ENCODE data around the gene AIRE.
"Not testable (repeated sequence)": the region's sequence is repeated elsewhere in the genome, so short reads cannot be mapped to it uniquely, and the experiment has no call there.

Gene AIRE

GRCh38 chr21:44285138-44285992 lies at the start of gene AIRE:
Gene AIRE, plus strand, starts transcription at chr21:44285876. Its CDS starts 131 bp downstream, at chr21:44286007.
- DNase-seq, result no peak

DNA sequence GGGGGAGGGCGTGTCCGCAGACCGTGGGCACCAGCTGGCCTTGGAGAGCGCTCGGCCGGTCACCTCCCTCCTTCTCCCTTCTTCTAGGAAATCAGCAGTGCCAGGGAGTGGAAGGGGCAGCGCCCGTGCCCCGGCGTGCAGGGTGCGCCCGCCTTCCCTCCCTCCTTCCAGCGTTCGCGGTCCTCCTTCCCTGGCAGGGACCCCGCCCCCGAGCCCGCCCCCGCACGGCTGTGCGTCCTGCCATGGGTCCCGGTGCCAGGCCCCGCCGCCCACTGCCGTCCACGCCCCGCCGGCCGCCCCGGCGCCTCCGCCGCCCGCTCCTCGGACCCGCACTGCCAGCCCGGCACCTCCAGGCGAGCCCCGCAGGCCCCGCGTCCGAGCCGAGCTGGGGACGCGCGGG lies 45.3 kb upstream of the AIRE start:
- DNase-seq, result not testable (repeated sequence)

DNA sequence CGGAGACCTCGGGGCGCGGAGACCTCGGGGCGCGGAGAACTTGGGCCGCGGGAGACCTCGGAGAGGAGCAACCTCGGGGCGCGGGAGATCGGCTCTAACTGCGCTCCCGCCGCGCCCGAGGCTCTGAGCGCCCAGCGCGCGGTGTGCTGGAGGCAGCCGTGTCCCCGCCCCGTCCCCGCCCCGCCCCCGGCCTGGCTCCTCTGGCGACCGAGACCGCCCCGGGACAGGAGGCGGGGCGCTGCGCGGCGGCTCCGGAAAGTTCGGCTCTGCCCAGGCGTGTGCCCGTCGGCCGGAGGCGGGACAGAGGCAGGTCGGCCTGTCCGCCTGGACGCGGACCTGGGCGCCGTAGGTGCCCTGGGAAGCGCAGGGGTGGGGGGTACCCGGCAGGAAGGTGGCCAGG lies 44.8 kb upstream of the AIRE start, which contains the start of gene ICOSLG:
Gene ICOSLG (minus strand): TSS at position 102 of the 400 bp plus-strand sequence. CDS start 126 bp downstream, outside the sequence.
- DNase-seq, result not testable (repeated sequence)

DNA sequence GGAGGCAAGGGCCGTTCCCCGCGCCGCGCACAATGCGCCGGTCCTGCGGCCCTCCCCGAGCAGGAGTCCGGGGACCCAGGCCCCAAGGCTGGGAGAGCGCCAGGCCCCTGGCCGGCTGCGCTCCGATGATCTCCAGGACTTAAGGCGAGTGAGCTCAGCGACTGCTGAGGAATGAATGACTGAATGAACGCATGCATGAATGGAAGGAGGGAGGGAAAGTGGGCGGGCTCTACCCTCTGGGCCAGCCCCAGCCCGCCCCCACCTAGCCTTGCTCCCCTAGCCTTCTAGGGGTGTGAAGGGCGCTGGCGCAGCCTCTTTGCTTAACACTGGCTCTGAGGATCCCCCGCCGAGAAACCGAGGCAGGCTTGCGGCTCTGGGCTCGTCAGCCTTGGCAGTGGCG lies 44.4 kb upstream of the AIRE start:
- not testable (repeated sequence) for DNase-seq

DNA sequence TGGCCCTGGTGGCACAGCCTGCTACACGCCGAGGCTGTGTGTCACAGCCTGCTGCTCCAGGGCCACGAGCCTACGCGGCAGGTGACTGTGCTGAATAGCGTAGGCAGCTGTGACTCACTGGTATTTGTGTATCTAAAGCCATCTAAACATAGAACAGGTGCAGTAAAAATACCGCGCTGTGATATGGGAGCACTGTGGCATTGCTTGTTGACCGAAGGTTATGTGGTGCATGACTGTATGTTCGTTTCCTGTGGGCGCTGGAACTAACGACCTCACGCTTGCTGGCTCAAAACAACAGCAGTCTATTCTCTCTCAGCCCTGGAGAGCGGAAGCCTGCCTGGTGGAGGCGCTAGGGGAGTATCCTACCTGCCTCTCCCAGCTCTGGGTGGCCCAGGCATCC lies 41.7 kb upstream of the AIRE start:
- not testable (repeated sequence) for DNase-seq

DNA sequence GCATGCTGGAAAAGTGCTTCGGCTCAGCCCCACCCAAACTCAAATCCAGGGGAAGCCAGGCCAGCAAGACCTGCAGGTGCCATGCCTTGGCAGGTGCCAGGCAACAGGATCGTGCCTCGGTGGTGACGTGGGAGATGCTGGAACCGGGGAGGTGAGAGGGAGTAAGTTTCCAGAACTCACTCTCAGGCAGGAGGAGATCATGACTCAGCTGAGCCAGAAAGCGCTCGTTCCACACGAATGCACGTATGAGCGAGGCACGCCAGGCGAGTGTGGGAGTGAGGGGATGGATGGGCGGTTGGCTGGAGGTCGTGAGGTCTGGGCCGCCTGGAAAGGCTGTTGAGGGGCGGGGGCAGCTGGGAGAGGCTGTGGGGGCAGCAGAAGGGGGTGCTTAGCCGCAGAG lies 37.8 kb upstream of the AIRE start:
- not testable (repeated sequence) for DNase-seq

DNA sequence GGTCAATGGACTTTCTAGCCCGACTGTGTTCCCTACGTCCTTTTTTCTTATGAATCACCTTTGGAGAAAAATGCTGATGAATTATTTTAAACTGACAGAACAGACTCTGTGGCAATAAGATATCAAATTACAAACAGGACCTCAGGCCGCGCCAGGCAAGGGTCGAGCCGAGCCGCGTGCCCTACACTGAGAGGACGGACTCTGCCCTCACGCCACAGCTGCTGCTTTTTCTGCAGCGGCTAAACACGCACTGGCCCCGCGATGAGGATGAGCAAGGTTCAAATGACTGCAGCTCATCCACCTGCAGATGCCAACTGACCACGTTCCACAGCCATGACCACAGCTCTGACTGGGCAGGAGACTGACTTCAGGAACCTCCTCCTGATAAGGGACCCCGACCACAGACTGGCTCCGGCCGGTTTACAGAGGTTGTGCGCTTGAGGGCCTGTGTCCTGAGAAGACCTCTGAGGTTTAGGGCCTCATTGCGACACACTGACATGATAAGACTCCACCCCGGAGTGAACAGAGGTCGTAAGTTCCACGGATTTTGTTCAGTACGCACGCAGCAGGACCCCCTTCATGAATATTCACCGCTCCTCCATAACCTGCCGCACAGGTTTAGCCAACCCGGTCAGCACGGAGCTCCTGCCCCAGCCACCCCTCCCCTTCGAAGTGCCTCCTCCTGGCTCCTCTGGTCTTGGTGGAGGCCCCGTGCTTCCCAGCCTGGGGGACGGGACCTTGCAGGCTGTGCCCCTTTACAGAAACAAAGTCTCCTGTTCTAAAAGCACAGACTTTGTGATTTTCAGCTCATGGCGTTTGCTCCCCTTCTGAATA lies 36.3 kb upstream of the AIRE start:
- DNase-seq, result not testable (repeated sequence)

DNA sequence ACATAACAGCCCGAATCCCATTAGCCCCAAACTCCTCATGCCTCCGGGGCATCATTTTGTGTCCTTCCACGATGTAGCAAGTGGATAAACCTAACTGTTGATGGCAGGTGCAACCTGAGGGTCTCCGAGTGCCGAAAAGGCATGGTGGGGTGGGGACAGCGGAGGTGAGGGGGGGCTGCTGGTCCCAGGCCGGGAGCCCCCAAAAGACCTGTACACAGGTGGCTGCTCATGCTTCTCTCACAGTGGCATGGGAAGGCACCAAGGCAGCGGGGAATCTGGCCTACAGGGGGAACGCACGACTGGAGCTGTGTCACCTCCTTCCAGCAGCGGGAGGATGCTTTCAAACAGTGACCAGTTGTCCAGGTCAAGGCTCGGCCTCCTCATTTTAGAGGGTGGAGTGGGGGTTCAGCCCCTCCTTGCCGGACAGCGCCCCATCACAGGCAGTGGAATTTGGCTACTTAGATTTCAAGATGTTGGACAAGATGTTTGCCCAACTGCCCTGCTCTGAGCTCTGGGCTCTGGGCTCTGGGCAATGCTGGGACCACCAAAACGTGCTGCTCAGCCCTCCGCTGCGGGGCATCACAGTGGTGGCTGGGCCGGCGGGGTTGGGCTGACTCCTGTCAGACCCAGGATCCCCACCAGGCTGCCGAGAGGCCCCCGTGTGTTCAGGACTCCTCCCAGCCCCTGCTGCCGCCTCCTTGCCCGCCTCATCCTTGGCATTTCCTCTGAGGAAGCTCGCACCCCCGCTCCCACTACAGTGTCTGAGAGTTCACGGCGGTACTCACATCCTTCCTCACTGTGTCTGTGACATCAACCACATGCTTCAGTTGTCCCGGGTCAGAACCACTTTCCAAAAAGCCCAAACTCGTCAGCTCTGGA lies 31.6 kb upstream of the AIRE start:
- DNase-seq, result no peak

DNA sequence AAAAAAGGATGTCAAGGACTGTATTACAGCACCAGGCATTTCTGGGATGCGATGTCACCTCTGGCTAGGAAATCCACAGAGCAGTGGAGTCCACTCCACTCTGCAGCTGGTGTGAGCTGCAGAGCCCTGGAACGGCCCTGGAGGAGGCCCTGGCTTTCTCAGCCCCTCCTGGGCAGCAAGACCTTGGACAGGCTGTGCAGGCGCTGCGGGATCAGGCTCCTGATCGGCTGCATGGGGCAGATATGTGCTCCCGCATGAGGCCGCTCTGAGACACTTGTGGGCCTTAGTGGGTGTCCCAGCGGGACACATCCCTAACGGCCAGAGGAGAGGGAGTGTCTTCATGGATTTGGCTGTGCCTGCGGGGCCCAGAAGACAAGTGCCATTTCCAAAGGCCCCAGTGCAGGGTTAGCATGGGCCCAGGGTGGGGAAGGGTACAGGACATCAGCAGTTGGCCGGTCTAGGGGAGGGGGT lies 30.1 kb upstream of the AIRE start:
- no peak for DNase-seq

- DNase-seq, result no peak
Observed at GRCh38 chr21:44258056-44258725, 27.5 kb upstream of the AIRE start.

GRCh38 chr21:44259082-44259705 lies 26.5 kb upstream of the AIRE start:
- DNase-seq, result no peak

- no peak for DNase-seq
Observed at GRCh38 chr21:44260066-44260465, 25.6 kb upstream of the AIRE start.

DNA sequence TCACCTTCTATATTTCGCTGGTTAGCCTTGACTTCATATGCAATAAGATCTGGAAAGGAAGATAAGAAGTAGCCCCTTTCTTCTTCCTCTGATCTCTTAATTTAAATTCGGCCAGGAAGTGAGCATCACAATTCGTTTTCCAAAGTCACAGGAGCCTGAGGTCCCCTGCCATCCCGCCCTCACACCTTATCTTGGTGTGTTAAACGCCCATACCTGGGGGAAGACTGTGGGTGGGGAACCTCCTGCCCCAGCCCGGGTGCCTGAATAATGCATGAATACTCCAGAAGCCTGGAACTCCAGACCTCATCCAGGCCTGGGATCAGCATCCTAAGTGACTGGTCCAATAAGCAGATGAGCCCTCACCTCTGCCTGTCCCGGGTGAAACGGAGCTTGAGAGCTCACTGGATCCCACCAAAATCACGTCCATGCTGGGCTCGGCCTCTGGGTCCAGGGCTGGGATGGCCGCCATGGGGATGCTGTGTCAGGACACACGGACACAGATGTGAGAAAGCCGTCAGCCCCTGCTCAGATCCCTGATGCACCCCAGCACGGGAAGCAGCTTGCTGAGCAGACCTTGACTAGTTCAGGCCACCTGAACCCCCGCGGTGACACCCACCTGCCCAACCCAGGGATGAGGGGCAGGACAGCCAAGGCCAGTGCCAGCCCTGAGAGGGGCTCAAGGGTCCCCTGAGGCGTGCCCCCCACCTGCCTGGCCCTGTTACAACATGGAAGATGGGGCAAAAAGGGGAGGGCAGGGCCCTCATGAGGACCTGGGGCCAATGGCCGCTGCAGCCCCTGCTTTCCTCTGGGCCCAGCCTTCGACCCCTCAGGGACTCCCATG lies 24.7 kb upstream of the AIRE start:
- DNase-seq, result no peak

DNA sequence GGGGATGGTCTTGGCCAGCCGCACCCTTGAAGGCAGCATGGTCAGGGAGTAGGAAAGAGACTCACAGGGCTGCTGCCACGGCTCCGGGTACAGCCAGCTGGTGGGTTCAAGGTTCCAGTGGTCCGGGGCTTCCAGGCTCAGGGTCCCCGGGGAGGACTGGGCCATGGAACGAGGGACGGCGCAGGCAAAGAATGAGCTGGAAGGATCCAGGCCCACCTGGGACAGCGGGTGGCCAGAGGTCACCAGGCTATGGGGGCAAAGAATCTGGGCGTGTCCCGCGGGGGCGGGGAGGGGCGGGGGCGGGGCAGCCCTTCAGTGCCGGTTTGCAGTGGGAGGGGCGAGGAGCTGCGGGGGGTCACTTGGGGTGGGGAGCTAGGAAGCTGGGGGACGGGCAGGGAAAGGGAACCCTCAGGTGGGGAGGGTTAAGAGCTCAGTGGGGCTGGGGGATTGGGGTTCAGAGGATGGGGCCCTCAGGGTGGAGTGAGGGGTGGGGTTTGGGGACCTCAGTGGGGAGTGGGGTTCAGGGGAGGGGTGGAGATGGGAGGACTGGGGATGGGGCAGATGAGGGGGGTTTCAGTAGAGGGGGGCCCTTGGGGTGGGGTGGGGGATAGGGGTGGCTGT lies 23.9 kb upstream of the AIRE start, which contains the start of gene DNMT3L:
Gene DNMT3L (minus strand): TSS at position 223 of the 621 bp plus-strand sequence. CDS start 638 bp downstream, outside the sequence.
- no peak for DNase-seq

DNA sequence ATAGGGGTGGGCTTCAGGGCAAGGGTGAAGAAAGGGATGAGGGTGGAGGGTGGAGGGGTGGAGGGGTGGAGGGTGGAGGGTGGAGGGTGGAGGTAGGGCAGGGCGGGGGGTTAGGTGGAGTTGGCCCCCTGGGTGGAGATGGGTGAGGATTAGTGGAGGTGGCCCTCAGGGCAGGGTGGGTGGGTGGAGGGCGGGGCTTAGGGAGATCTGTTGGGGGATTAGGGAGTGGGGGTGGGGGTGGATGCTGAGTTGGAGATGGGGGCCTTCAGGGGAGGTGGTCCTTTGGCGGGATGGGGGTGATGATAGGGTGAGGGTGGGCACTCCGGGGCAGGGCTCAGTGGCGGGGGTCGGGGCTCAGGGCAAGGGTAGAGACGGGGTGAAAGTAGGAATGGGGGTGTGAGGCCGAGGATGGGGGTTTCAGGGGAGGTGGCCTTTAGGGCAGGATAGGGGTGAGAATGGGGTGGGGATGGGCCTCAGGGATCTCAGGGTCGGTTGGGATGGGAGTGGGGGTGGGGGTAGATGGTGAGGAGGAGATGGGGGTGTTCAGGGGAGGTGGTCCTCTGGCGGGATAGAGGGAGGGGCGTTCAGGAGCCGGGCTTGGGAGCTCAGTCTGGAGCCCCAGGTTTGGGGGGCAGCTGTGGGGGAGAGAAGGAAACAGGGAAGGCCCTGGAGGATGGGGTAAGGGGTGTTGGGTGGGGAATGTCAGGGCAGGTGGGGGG lies 23.2 kb upstream of the AIRE start:
- DNase-seq, result no peak

DNA sequence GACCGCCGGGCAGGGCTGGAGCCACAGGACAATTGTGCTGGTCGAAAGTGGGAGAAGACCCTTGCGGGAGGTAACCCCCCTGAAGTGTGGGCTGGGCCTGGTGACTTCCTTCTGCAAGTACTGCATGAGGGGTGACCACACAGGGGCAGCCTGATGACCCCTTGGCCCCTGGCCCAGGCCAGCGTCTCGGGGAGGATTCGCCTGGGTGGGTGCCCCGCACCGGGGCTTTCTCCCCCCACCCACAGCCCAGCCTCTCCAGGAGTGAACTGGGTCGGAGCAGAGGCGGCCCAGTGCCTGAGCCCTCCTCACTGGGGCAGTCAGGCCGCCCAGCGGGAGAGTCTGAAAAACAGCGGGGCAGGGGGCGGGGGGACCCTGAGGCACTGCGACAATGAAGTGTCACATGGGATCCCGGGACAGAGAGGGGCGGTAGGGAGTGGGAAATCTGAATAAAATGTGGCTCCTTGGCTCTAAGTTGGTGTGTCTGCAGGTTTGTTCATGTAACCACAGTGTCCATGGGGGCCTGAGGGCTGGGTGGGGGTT lies 22.4 kb upstream of the AIRE start:
- DNase-seq, result no peak

DNA sequence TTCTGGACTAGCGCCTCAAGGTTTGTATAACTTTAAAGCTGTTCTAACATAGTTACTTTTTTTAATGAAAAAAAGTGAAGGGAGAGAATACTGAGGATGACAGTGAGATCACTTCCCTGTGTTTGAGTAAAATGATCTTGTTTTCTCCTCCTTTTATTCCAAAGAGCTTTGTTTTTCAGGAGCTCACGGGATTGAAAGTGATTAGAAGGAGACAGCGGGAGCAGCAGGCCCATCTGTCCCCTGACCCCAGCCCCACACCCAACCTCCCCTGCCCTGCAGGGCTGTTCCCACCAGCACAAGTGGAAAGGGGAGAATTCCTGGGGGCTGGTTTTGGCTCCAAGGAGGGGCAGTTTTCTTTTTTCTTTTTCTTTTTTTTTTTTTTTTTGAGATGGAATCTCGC lies 21.9 kb upstream of the AIRE start:
- no peak for DNase-seq

GRCh38 chr21:44265734-44266270 lies 19.9 kb upstream of the AIRE start:
- no peak for DNase-seq

All from stimulated activated CD4-positive, alpha-beta T cell treated with anti-CD3 and anti-CD28 coated beads, Interleukin-2, amount 100 ng/mL, for 48 hours (primary cell).